SK-N-DZ (cell line): ENCODE results near the gene COL16A1.
A peak's percentile ranks its signal among the peaks of the same experiment; 100 is the strongest.

Experiments
- DNase-seq: peaks from one replicate; pipeline ENCODE4 v3.0.0-alpha.2; 2015; ENCODE audit warnings: low spot score

COL16A1 gene

GRCh38 chr1:31666263-31666963 is 37.4 kb downstream of the COL16A1 start:
- no peak for DNase-seq

- DNase-seq = no peak
Measured at GRCh38 chr1:31665234-31665878, 38.5 kb downstream of the COL16A1 start.

- no peak for DNase-seq
Measured at GRCh38 chr1:31664528-31664927, 39.3 kb downstream of the COL16A1 start.

GRCh38 chr1:31663622-31664452 is 40.0 kb downstream of the COL16A1 start:
- peak; percentile 28 for DNase-seq

- no peak for DNase-seq
Measured at GRCh38 chr1:31662463-31662862, 41.4 kb downstream of the COL16A1 start.

GRCh38 chr1:31661856-31662255 is 42.0 kb downstream of the COL16A1 start:
- no peak for DNase-seq

GRCh38 chr1:31660871-31661455 is 42.9 kb downstream of the COL16A1 start:
- DNase-seq = no peak

- no peak for DNase-seq
Measured at GRCh38 chr1:31659889-31660288, 43.9 kb downstream of the COL16A1 start.

- no peak for DNase-seq
Measured at GRCh38 chr1:31658721-31659120, 45.1 kb downstream of the COL16A1 start.

GRCh38 chr1:31657972-31658510 is 45.8 kb downstream of the COL16A1 start:
- DNase-seq = no peak

GRCh38 chr1:31657020-31657804 is 46.6 kb downstream of the COL16A1 start:
- DNase-seq = no peak

GRCh38 chr1:31655756-31656155 is 48.1 kb downstream of the COL16A1 start:
- DNase-seq = no peak

GRCh38 chr1:31655104-31655503 is 48.7 kb downstream of the COL16A1 start:
- DNase-seq = no peak

- no peak for DNase-seq
Measured at GRCh38 chr1:31654474-31654776, 49.4 kb downstream of the COL16A1 start.

- no peak for DNase-seq
Measured at GRCh38 chr1:31653717-31654473, 49.9 kb downstream of the COL16A1 start.

- DNase-seq = no peak
Measured at GRCh38 chr1:31652891-31653499, 50.8 kb downstream of the COL16A1 start.

GRCh38 chr1:31651766-31652165 is 52.1 kb downstream of the COL16A1 start:
- DNase-seq = no peak

GRCh38 chr1:31651089-31651420 is 52.8 kb downstream of the COL16A1 start:
- no peak for DNase-seq

- DNase-seq = no peak
Measured at GRCh38 chr1:31650161-31651088, 53.4 kb downstream of the COL16A1 start.
